ENCODE measurements around the gene CAMK2G. TPM values are rescaled to one million over a fixed set of nuclear protein-coding genes. Genes with fewer than 3 reads are reported as not detected.

CAMK2G gene
- total RNA-seq, 4 donors from 2014 or later = 82.3 to 207 (median 155) TPM

GRCh38 chr10:73771722-73772280 lies 102.6 kb downstream of the CAMK2G start:
- H3K27ac ChIP-seq = peak overlapping the region; percentile 86 to 99 (median 98)
- H3K36me3 ChIP-seq = peaks cover 0 to 65% of the 10 kb centered on the region in 2 donors
- H3K4me1 ChIP-seq = peaks cover 2 to 44% (median 25%) of the 10 kb centered on the region in 3 donors
- H3K27me3 ChIP-seq = no peaks in the 10 kb centered on the region
- WGBS, 2 donors (ENCODE audit: low coverage in 1 of 2) = 0% methylated on average over 3 to 10 of the region's 17 CpGs
- no peaks in the 10 kb centered on the region for H3K9me3 ChIP-seq
- peak; percentile 4 for ATAC-seq
- TF ChIP-seq POLR2AphosphoS5 (IDR thresholded peaks at IDR 0.05) = no peak
- TF ChIP-seq POLR2A (IDR thresholded peaks at IDR 0.05) = no peak
- TF ChIP-seq CTCF (IDR thresholded peaks at IDR 0.05) = no peak
- TF ChIP-seq EP300 (IDR thresholded peaks at IDR 0.05) = no peak
- H3K4me3 ChIP-seq = peak overlapping the region; percentile 74 to 94

- no peak overlapping the region for H3K4me3 ChIP-seq
- peaks cover 0 to 71% of the 10 kb centered on the region in 2 donors for H3K36me3 ChIP-seq
- no peaks in the 10 kb centered on the region for H3K9me3 ChIP-seq
- no peak for TF ChIP-seq POLR2A (IDR thresholded peaks at IDR 0.05)
- no peak for TF ChIP-seq POLR2AphosphoS5 (IDR thresholded peaks at IDR 0.05)
- H3K4me1 ChIP-seq = peaks cover 2 to 25% (median 14%) of the 10 kb centered on the region in 3 donors
- H3K27ac ChIP-seq = no peak overlapping the region
- no peaks in the 10 kb centered on the region for H3K27me3 ChIP-seq
- 89% methylated on average over 5 of the region's 5 CpGs; no CpG with 5 or more reads in 1 of the 2 donors for WGBS, 2 donors (ENCODE audit: low coverage in 1 of 2)
- no peak for ATAC-seq
Measured at GRCh38 chr10:73769396-73769795, 105.0 kb downstream of the CAMK2G start.

- Histone ChIP-seq H3K27me3 (no peaks in the 10 kb centered on the region), H3K4me1 (peaks cover 0 to 20% (median 9%) of the 10 kb centered on the region in 3 donors), H3K27ac (no peak overlapping the region), H3K9me3 (no peaks in the 10 kb centered on the region), H3K4me3 (no peak overlapping the region), H3K36me3 (peaks cover 0 to 76% of the 10 kb centered on the region in 2 donors)
- 75 to 82% methylated on average over 4 to 7 of the region's 11 CpGs for WGBS, 2 donors (ENCODE audit: low coverage in 1 of 2)
- no peak for TF ChIP-seq CTCF (IDR thresholded peaks at IDR 0.05)
- no peak for TF ChIP-seq EP300 (IDR thresholded peaks at IDR 0.05)
- no peak for TF ChIP-seq POLR2A (IDR thresholded peaks at IDR 0.05)
- TF ChIP-seq POLR2AphosphoS5 (IDR thresholded peaks at IDR 0.05) = no peak
- no peak for ATAC-seq
Measured at GRCh38 chr10:73768881-73769280, 105.5 kb downstream of the CAMK2G start.

- Histone ChIP-seq H3K36me3 (peaks cover 3 to 100% of the 10 kb centered on the region in 2 donors), H3K27ac (no peak overlapping the region), H3K4me3 (no peak overlapping the region), H3K9me3 (no peaks in the 10 kb centered on the region), H3K27me3 (no peaks in the 10 kb centered on the region), H3K4me1 (peaks cover 0 to under 1% (median 0%) of the 10 kb centered on the region in 3 donors)
- WGBS, 2 donors (ENCODE audit: low coverage in 1 of 2) = 89 to 100% methylated on average over 2 to 6 of the region's 6 CpGs
- no peak for ATAC-seq
- no peak for TF ChIP-seq CTCF (IDR thresholded peaks at IDR 0.05)
- TF ChIP-seq EP300 (IDR thresholded peaks at IDR 0.05) = no peak
- no peak for TF ChIP-seq POLR2AphosphoS5 (IDR thresholded peaks at IDR 0.05)
- TF ChIP-seq POLR2A (IDR thresholded peaks at IDR 0.05) = no peak
Measured at GRCh38 chr10:73765066-73765465, 109.3 kb downstream of the CAMK2G start.

GRCh38 chr10:73763343-73763742 lies 111.0 kb downstream of the CAMK2G start:
- Histone ChIP-seq H3K4me3 (no peak overlapping the region), H3K36me3 (peaks cover 3 to 100% of the 10 kb centered on the region in 2 donors), H3K4me1 (peaks cover 0 to 7% (median 0%) of the 10 kb centered on the region in 3 donors), H3K27me3 (no peaks in the 10 kb centered on the region), H3K9me3 (no peaks in the 10 kb centered on the region), H3K27ac (no peak overlapping the region)
- WGBS, 2 donors (ENCODE audit: low coverage in 1 of 2) = 93% methylated on average over 2 of the region's 2 CpGs; no CpG with 5 or more reads in 1 of the 2 donors
- TF ChIP-seq POLR2A (IDR thresholded peaks at IDR 0.05) (no peak), EP300 (IDR thresholded peaks at IDR 0.05) (no peak), CTCF (IDR thresholded peaks at IDR 0.05) (no peak), POLR2AphosphoS5 (IDR thresholded peaks at IDR 0.05) (no peak)
- no peak for ATAC-seq
